Measurements from ENCODE around the gene IRAK2.

The IRAK2 gene

DNA sequence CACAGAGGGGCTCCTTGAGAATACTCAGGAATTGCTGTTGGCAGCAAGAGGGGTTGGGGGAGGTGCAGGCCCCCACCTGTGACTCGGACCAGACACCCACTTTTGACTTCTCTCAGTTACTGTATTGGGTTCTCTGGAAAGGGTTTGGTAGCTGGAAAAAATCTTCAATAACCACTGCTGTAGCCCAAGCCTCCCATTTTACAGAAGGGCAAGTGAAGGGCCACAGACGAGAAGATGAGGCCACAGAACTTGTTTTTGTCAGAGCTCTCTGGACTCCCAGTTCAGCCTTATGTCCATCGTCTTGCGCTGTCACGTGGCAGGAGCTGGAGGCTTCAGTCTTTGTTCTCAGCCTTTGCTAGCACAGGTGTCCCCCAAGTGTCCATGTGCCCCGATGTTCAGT is 70.8 kb downstream of the IRAK2 start:
- no peaks in the 10 kb centered on the region for H3K36me3 ChIP-seq (ENCODE audit: insufficient read depth, low read length)
- TF ChIP-seq EZH2phosphoT487 (IDR thresholded peaks at IDR 0.05; ENCODE audit: borderline replicate concordance), result no peak
- TF ChIP-seq, protein P1, sequence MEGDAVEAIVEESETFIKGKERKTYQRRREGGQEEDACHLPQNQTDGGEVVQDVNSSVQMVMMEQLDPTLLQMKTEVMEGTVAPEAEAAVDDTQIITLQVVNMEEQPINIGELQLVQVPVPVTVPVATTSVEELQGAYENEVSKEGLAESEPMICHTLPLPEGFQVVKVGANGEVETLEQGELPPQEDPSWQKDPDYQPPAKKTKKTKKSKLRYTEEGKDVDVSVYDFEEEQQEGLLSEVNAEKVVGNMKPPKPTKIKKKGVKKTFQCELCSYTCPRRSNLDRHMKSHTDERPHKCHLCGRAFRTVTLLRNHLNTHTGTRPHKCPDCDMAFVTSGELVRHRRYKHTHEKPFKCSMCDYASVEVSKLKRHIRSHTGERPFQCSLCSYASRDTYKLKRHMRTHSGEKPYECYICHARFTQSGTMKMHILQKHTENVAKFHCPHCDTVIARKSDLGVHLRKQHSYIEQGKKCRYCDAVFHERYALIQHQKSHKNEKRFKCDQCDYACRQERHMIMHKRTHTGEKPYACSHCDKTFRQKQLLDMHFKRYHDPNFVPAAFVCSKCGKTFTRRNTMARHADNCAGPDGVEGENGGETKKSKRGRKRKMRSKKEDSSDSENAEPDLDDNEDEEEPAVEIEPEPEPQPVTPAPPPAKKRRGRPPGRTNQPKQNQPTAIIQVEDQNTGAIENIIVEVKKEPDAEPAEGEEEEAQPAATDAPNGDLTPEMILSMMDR (conservative IDR thresholded peaks at IDR 0.05; ENCODE audit: low read length), result no peak
- H3K9me3 ChIP-seq (ENCODE audit: insufficient read depth, low read depth, low read length), result no peaks in the 10 kb centered on the region
- no peaks in the 10 kb centered on the region for H3F3A ChIP-seq (ENCODE audit: low read depth)
- H2AFZ ChIP-seq (ENCODE audit: low read length), result no peak overlapping the region
- H3K27me3 ChIP-seq (ENCODE audit: insufficient read depth, low read length, poor library complexity, severe bottlenecking), result no peaks in the 10 kb centered on the region
- no peaks in the 10 kb centered on the region for H3K79me2 ChIP-seq (ENCODE audit: insufficient read depth, low read length)
- no peak overlapping the region for H3K4me3 ChIP-seq (ENCODE audit: low read length, poor library complexity, severe bottlenecking)
- H3K4me2 ChIP-seq (ENCODE audit: low read depth, low read length, poor library complexity, severe bottlenecking), result no peak overlapping the region
- no peak overlapping the region for H3K9ac ChIP-seq (ENCODE audit: low read depth, low read length, poor library complexity, severe bottlenecking)
- H3K9me2 ChIP-seq (replicated peaks; ENCODE audit: low read depth, low read length), result no peaks in the 10 kb centered on the region
- no peaks in the 10 kb centered on the region for H3K4me1 ChIP-seq (ENCODE audit: insufficient read depth, low read length, poor library complexity, severe bottlenecking)
- no peaks in the 10 kb centered on the region for H4K20me1 ChIP-seq (ENCODE audit: insufficient read depth, low read length, poor library complexity, severe bottlenecking)

DNA sequence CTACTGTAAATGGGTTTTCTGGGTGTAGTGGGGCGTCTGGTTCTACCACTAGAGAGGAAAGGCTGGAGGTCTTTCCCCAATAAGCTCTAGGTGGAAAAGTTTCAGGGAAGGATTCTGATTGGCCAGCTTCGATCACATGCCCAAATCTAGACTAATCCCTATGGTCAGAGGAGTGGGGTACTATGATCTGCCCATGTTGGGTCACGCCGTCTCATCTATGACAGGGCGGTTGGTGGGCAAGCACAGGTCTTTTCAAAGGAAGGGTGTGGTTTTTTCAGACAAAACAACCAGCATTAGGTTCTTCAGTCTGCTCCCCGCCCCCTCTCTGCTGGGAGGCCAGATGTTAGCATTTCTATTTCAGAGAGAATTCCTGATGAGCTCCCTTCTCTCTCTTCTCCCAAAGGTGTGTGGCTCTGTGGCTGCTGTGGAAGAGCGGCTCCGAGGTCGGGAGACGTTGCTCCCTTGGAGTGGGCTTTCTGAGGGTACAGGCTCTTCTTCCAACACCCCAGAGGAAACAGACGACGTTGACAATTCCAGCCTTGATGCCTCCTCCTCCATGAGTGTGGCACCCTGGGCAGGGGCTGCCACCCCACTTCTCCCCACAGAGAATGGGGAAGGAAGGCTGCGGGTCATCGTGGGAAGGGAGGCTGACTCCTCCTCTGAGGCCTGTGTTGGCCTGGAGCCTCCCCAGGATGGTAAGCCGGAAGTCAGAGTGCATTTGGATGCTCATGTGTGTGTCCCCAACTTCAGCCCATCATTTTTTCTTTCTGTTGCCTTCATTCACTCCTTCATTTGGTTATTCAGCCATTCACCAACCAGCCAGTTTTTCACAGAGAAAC is 73.8 kb downstream of the IRAK2 start:
- no peaks in the 10 kb centered on the region for H3F3A ChIP-seq (ENCODE audit: low read depth)
- no peak overlapping the region for H3K9ac ChIP-seq (ENCODE audit: low read depth, low read length, poor library complexity, severe bottlenecking)
- no peak overlapping the region for H3K4me2 ChIP-seq (ENCODE audit: low read depth, low read length, poor library complexity, severe bottlenecking)
- no peaks in the 10 kb centered on the region for H3K79me2 ChIP-seq (ENCODE audit: insufficient read depth, low read length)
- no peaks in the 10 kb centered on the region for H3K9me2 ChIP-seq (replicated peaks; ENCODE audit: low read depth, low read length)
- TF ChIP-seq, protein P1 (conservative IDR thresholded peaks at IDR 0.05; ENCODE audit: low read length), result no peak
- no peak for TF ChIP-seq EZH2phosphoT487 (IDR thresholded peaks at IDR 0.05; ENCODE audit: borderline replicate concordance)
- H2AFZ ChIP-seq (ENCODE audit: low read length), result no peak overlapping the region; the same call in 1 of the 2 replicates
- no peaks in the 10 kb centered on the region for H3K9me3 ChIP-seq (ENCODE audit: insufficient read depth, low read depth, low read length)
- H3K4me1 ChIP-seq (ENCODE audit: insufficient read depth, low read length, poor library complexity, severe bottlenecking), result peaks cover 18% of the 10 kb centered on the region
- no peaks in the 10 kb centered on the region for H3K27me3 ChIP-seq (ENCODE audit: insufficient read depth, low read length, poor library complexity, severe bottlenecking)
- H4K20me1 ChIP-seq (ENCODE audit: insufficient read depth, low read length, poor library complexity, severe bottlenecking), result no peaks in the 10 kb centered on the region
- no peaks in the 10 kb centered on the region for H3K36me3 ChIP-seq (ENCODE audit: insufficient read depth, low read length)
- no peak overlapping the region for H3K4me3 ChIP-seq (ENCODE audit: low read length, poor library complexity, severe bottlenecking)

- TF ChIP-seq, protein P1 (conservative IDR thresholded peaks at IDR 0.05; ENCODE audit: low read length), result no peak
- no peak for TF ChIP-seq EZH2phosphoT487 (IDR thresholded peaks at IDR 0.05; ENCODE audit: borderline replicate concordance)
- Histone ChIP-seq H3K4me2 (ENCODE audit: low read depth, low read length, poor library complexity, severe bottlenecking) (no peak overlapping the region), H3F3A (ENCODE audit: low read depth) (no peaks in the 10 kb centered on the region), H3K4me1 (ENCODE audit: insufficient read depth, low read length, poor library complexity, severe bottlenecking) (peaks cover 18% of the 10 kb centered on the region), H3K27me3 (ENCODE audit: insufficient read depth, low read length, poor library complexity, severe bottlenecking) (no peaks in the 10 kb centered on the region), H4K20me1 (ENCODE audit: insufficient read depth, low read length, poor library complexity, severe bottlenecking) (no peaks in the 10 kb centered on the region), H3K4me3 (ENCODE audit: low read length, poor library complexity, severe bottlenecking) (no peak overlapping the region), H2AFZ (ENCODE audit: low read length) (peak overlapping the region; percentile 69), H3K9me3 (ENCODE audit: insufficient read depth, low read depth, low read length) (no peaks in the 10 kb centered on the region), H3K9ac (ENCODE audit: low read depth, low read length, poor library complexity, severe bottlenecking) (no peak overlapping the region), H3K36me3 (ENCODE audit: insufficient read depth, low read length) (no peaks in the 10 kb centered on the region), H3K79me2 (ENCODE audit: insufficient read depth, low read length) (no peaks in the 10 kb centered on the region), H3K9me2 (replicated peaks; ENCODE audit: low read depth, low read length) (no peaks in the 10 kb centered on the region)
Measured at GRCh38 chr3:10240799-10241198, 76.1 kb downstream of the IRAK2 start.
